HG03565 (cell line): ENCODE results near the gene RPL10.

Experiments used
- ATAC-seq: cut with Tn5 transposase; IDR thresholded peaks from one replicate; pipeline ENCODE4 v1.9.1; 2021; ENCODE audit warnings: mild to moderate bottlenecking, moderate library complexity; ENCODE audit not compliant: unreplicated experiment

Gene RPL10

GRCh38 chrX:154397888-154398667 lies at the start of gene RPL10:
Gene RPL10 (plus strand): TSS chrX:154398377. CDS start chrX:154398520, 143 bp downstream.
- ATAC-seq, result peak; percentile 75

GRCh38 chrX:154348646-154349358 lies 49.4 kb upstream of the RPL10 start:
- ATAC-seq, result no peak

GRCh38 chrX:154349359-154349935 lies 48.7 kb upstream of the RPL10 start:
- ATAC-seq, result no peak

- no peak for ATAC-seq
Measured at GRCh38 chrX:154349979-154350378, 48.2 kb upstream of the RPL10 start.

GRCh38 chrX:154350429-154351182 lies 47.6 kb upstream of the RPL10 start:
- ATAC-seq, result no peak

- ATAC-seq, result no peak
Measured at GRCh38 chrX:154351183-154352011, 46.8 kb upstream of the RPL10 start.

GRCh38 chrX:154352012-154352401 lies 46.2 kb upstream of the RPL10 start:
- ATAC-seq, result no peak

- ATAC-seq, result no peak
Measured at GRCh38 chrX:154352466-154352865, 45.7 kb upstream of the RPL10 start.

- no peak for ATAC-seq
Measured at GRCh38 chrX:154353172-154353843, 44.9 kb upstream of the RPL10 start.

GRCh38 chrX:154354013-154354412 lies 44.2 kb upstream of the RPL10 start:
- no peak for ATAC-seq

- ATAC-seq, result no peak
Measured at GRCh38 chrX:154354516-154354915, 43.7 kb upstream of the RPL10 start.

GRCh38 chrX:154355094-154355775 lies 42.9 kb upstream of the RPL10 start:
- ATAC-seq, result no peak

- no peak for ATAC-seq
Measured at GRCh38 chrX:154355776-154356140, 42.4 kb upstream of the RPL10 start.

GRCh38 chrX:154356596-154356995 lies 41.6 kb upstream of the RPL10 start:
- ATAC-seq, result no peak

- no peak for ATAC-seq
Measured at GRCh38 chrX:154357205-154357604, 41.0 kb upstream of the RPL10 start.

- no peak for ATAC-seq
Measured at GRCh38 chrX:154358011-154358410, 40.2 kb upstream of the RPL10 start.

- no peak for ATAC-seq
Measured at GRCh38 chrX:154358829-154359228, 39.3 kb upstream of the RPL10 start.

GRCh38 chrX:154359362-154360154 lies 38.6 kb upstream of the RPL10 start:
- no peak for ATAC-seq
